HFFc6 (cell line): Measurements from ENCODE around the gene TSPOAP1. TPM values are rescaled to one million over a fixed set of nuclear protein-coding genes. Genes with fewer than 3 reads are reported as not detected.

Experiments used
- DNase-seq: peaks from one replicate; pipeline ENCODE4 v3.0.0-alpha.2; 2018
- H3K27ac Mint-ChIP-seq: 2 replicates; pipeline ENCODE4 v1.8.0; 2020; ENCODE audit warnings: mild to moderate bottlenecking, mixed read lengths
- H3K27me3 Mint-ChIP-seq: 2 replicates; pipeline ENCODE4 v1.8.0; 2021; ENCODE audit warnings: mild to moderate bottlenecking, moderate library complexity, mixed read lengths; ENCODE audit not compliant: insufficient read depth
- H3K36me3 Mint-ChIP-seq: 2 replicates; pipeline ENCODE4 v1.8.0; 2021; ENCODE audit warnings: low read depth, mixed read lengths
- H3K4me1 Mint-ChIP-seq: 2 replicates; pipeline ENCODE4 v1.8.0; 2020; ENCODE audit warnings: low read depth, mixed read lengths
- H3K4me3 Mint-ChIP-seq: 2 replicates; pipeline ENCODE4 v1.8.0; 2020; ENCODE audit warnings: mild to moderate bottlenecking, moderate library complexity, mixed read lengths
- H3K9me3 Mint-ChIP-seq: 2 replicates; pipeline ENCODE4 v1.8.0; 2020; ENCODE audit warnings: mild to moderate bottlenecking, mixed read lengths
- CTCF ChIP-seq: fragments of 200-600 bp; sonication (generic); IDR thresholded peaks from 2 replicates; pipeline ENCODE4 v1.5.0; 2021; ENCODE audit warnings: antibody characterized with exemption, mild to moderate bottlenecking
- total RNA-seq, 6 experiments: library from RNA; stranded (reverse); fragmentation: NEBNext Ultra II Directional; extraction: Animal tissue kit (Norgen Biotek cat#: 25700); gene quantifications; 2 replicates in 1 of 6; 3 replicates in 5 of 6; pipeline ENCODE4 v1.2.3, GENCODE V29; 2021

TSPOAP1 gene
- total RNA-seq, 6 experiments from 2014 or later = 0.50 to 1.8 (median 1.3) TPM

GRCh38 chr17:58265902-58266875 lies 62.4 kb downstream of the TSPOAP1 start:
- no peaks in the 10 kb centered on the region for H3K9me3 Mint-ChIP-seq
- peaks cover 41% of the 10 kb centered on the region for H3K27me3 Mint-ChIP-seq
- no peak for TF ChIP-seq CTCF
- no peak overlapping the region for H3K4me3 Mint-ChIP-seq
- DNase-seq = no peak
- H3K4me1 Mint-ChIP-seq = no peaks in the 10 kb centered on the region
- no peaks in the 10 kb centered on the region for H3K36me3 Mint-ChIP-seq
- no peak overlapping the region for H3K27ac Mint-ChIP-seq

GRCh38 chr17:58265271-58265670 lies 63.3 kb downstream of the TSPOAP1 start:
- TF ChIP-seq CTCF = no peak
- H3K27ac Mint-ChIP-seq = no peak overlapping the region
- peaks cover 37% of the 10 kb centered on the region for H3K27me3 Mint-ChIP-seq
- H3K36me3 Mint-ChIP-seq = no peaks in the 10 kb centered on the region
- no peak for DNase-seq
- no peaks in the 10 kb centered on the region for H3K9me3 Mint-ChIP-seq
- H3K4me1 Mint-ChIP-seq = no peaks in the 10 kb centered on the region
- H3K4me3 Mint-ChIP-seq = no peak overlapping the region

- no peak for TF ChIP-seq CTCF
- no peaks in the 10 kb centered on the region for H3K9me3 Mint-ChIP-seq
- H3K4me1 Mint-ChIP-seq = no peaks in the 10 kb centered on the region
- peaks cover 34% of the 10 kb centered on the region for H3K27me3 Mint-ChIP-seq
- H3K4me3 Mint-ChIP-seq = no peak overlapping the region
- no peak for DNase-seq
- H3K36me3 Mint-ChIP-seq = no peaks in the 10 kb centered on the region
- H3K27ac Mint-ChIP-seq = no peak overlapping the region
These were observed 64.0 kb downstream of the TSPOAP1 start for GRCh38 chr17:58264407-58265103.

- Mint-ChIP-seq H3K4me1 (no peaks in the 10 kb centered on the region), H3K36me3 (no peaks in the 10 kb centered on the region), H3K9me3 (no peaks in the 10 kb centered on the region), H3K27ac (no peak overlapping the region), H3K4me3 (no peak overlapping the region), H3K27me3 (peaks cover 36% of the 10 kb centered on the region)
- no peak for TF ChIP-seq CTCF
- DNase-seq = no peak
These were observed 64.8 kb downstream of the TSPOAP1 start for GRCh38 chr17:58263773-58264172.

GRCh38 chr17:58262149-58262548 lies 66.4 kb downstream of the TSPOAP1 start:
- H3K36me3 Mint-ChIP-seq = no peaks in the 10 kb centered on the region
- H3K4me3 Mint-ChIP-seq = no peak overlapping the region
- no peaks in the 10 kb centered on the region for H3K4me1 Mint-ChIP-seq
- peaks cover 37% of the 10 kb centered on the region for H3K27me3 Mint-ChIP-seq
- no peak for DNase-seq
- no peak for TF ChIP-seq CTCF
- H3K27ac Mint-ChIP-seq = no peak overlapping the region
- no peaks in the 10 kb centered on the region for H3K9me3 Mint-ChIP-seq
